LNCAP (cell line): ENCODE results near the gene ATP6V0D1.

Source experiments
- TF ChIP-seq, protein P1 (sequence below): fragments of 450-650 bp; IDR thresholded peaks from 2 replicates; pipeline ENCODE4 v1.5.1; 2017; ENCODE audit warnings: mild to moderate bottlenecking

ATP6V0D1 gene

DNA sequence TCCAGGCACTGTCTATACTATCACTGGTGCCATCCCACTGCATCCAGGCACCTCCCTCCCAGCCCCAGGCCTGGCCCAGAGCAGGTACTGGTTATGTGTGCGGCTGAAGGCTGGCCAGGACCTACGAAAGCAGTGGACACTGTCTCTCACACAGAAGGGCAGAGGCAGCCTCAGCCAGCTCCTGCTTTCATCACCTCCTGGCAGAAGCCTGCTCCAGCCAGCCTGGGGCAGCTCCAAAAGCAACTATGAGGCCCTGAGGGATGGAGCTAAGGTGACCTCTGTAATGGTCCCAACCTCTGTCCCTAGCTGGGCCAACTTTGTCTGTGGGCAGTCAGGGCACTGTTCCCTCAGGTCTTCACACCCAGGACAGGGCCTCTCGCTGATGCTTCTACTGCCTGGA is 31.2 kb downstream of the ATP6V0D1 start:
- TF ChIP-seq, protein P1, sequence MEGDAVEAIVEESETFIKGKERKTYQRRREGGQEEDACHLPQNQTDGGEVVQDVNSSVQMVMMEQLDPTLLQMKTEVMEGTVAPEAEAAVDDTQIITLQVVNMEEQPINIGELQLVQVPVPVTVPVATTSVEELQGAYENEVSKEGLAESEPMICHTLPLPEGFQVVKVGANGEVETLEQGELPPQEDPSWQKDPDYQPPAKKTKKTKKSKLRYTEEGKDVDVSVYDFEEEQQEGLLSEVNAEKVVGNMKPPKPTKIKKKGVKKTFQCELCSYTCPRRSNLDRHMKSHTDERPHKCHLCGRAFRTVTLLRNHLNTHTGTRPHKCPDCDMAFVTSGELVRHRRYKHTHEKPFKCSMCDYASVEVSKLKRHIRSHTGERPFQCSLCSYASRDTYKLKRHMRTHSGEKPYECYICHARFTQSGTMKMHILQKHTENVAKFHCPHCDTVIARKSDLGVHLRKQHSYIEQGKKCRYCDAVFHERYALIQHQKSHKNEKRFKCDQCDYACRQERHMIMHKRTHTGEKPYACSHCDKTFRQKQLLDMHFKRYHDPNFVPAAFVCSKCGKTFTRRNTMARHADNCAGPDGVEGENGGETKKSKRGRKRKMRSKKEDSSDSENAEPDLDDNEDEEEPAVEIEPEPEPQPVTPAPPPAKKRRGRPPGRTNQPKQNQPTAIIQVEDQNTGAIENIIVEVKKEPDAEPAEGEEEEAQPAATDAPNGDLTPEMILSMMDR: no peak

DNA sequence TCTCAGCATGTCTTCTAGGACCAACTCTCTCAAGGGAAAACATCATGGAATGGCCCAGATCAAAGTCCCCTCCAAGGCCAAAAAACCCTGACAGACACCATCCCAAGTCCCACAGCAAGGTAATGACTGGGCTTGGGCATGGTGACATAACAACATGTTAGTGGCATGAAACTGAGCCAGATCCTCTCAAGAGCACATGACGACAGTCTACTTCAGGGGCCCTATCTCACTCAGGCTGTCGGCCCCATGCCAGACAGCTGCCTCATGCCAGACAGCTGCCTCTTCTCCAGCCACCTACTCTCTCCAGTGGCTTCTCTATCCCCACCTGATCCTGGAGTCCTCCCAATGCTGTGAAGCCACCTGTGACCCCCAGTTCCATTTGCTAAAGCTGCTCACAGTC is 31.6 kb downstream of the ATP6V0D1 start:
- TF ChIP-seq, protein P1: no peak

DNA sequence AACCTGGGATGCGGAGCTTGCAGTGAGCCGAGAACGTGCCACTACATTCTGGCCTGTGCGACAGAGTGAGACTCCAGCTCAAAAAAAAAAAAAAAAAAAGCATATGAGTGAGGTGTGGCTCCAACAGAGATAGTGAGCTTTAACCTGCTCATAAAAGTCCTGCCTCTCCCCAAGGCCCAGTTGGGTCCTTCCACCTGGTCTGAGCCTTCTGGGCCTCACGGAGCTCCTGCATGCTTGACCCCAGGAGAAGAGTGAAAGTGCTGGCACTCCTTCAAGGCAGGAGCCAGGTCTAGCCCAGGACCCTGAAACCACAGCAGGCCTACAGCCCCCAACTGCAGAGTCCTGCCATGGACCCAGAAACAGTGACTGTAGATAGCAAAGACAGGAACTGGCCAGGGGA is 32.4 kb downstream of the ATP6V0D1 start:
- TF ChIP-seq, protein P1: no peak

DNA sequence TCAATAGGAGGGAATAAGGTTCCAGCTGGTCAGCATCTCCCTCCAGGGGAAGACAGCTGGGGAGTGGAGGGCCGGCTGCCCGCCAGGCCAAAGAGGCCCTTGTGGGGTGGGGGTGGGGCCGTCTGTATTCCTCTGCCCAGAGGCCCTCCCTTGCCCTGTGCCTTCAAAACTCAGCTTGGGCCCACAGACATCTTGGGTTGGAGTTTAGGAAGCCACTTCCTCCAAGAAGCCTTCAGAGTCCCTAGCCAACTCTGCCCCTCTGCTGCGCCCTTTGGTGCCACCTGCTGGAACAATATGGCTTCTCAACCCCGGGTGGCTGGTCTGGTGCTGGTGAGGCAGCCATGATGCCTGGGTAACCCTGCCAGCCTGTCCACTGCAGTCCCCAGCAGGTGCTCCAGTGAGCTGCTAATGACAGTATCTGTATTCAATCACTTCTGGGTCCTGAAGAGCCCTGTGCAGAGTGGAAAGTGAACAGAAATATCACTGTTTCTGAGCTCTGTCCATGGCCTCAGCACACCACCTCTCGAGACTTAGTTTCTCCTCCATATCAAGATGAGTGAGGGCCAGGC is 33.4 kb downstream of the ATP6V0D1 start:
- TF ChIP-seq, protein P1: peak; percentile 41; the same call in 1 of the 2 replicates

DNA sequence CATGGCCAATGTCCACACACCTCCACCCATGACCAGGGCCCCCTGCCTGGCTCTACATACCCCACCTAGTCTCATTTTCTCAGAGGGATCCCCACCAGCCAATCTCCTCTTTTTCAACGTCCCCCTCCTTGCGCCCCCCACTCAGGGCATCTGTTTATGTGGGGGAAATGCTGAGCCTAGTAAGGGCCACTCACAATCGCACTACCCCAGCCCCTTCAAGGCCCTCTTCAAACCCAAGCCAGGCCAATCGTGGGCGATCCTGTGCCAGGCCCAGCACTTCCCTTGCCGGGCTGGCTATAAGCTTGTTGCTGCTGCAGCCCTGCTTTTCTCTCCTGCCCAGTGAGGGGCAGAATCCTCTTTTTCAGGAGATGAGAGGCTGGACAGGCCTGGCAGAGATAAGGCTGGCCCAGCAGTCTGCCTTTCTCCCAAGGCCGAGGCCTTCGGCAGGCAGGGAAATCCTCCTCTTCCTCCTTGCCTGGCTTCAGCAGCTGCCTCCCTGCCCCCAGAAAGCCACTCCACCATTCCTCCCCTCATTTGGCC is 33.9 kb downstream of the ATP6V0D1 start:
- TF ChIP-seq, protein P1: no peak

DNA sequence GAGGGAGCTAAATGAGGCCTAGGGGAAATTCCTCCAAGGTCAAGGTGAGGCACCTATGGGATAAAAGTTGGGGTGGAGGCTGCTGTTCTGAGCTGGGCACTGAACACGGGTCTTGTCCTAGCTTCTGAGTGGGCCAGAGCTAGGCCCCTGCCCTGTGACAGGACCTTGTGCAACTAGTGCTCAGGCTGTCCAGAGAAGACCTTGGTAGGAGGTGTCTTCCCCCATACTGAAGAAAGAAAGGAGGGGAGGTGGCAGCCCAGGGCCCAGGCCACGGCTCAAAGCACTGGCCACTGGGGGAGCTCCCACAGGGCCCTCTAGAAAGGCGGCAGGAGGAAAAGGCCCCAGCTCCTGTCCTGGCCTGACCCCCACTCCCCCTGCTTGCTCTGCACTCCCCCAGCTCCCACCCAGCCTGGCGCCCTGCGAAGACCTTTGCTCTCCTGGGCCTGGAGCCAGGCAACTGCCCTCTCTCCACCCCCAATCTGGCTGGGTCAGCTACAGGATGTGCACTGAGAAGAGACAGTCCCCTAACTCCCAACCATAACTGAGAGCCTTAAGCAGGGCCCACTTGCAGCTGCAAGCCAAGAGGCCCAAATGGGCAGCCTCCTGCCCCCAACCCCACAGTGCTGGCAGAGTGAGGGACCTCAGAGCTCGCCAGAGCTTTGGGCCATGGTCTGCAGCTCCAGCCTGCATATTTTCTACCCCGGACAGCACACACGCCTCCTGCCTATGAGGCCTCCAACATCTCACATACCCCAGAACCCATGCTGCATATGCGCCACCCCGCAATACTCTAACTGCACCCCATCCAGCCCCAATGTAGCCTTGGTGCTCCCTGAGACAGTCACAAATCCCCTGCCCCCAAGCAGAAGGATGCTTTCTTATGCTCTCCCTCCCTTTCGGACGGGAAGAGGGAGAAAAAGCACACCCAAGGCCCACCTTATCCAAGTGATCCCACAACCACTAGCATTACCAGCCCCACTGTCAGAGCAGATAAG is 34.7 kb downstream of the ATP6V0D1 start:
- TF ChIP-seq, protein P1: no peak

DNA sequence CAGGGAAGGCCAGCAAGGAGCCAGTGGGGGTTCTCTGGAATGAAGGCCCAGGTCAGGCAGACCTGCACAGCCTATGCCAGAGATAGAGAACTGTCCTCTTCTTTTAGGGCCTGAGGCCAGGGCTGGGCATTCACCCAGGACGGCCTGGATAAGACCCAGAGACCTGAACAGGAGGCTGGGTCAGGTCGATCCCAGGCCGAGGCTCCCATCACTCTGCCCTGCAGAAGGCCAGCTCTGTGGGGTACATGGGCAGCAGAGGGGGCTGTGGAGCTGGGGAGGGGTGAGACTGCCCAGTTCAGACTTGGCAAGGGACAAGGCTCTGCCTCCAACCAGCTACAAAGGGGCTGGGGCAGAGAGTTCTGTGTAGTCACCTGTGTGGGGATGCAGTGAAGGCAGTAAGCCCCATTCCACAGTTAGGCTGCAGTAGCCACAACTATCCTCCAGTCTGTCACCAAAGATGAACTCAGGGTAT is 35.5 kb downstream of the ATP6V0D1 start:
- TF ChIP-seq, protein P1: peak; percentile 23; the same call in 1 of the 2 replicates
